Fibroblast of lung (primary cell): ENCODE measurements around the gene TTLL10.

Experiments used
- CTCF ChIP-seq, 2 donors: IDR thresholded peaks in 1 of 2; conservative IDR thresholded peaks in 1 of 2; 1 replicate in 1 of 2; 2 replicates in 1 of 2; pipeline ENCODE4 v1.5.1; 2011 to 2012; ENCODE audit warnings: low read length in 2 of 2, control low read depth in 1 of 2, inconsistent platforms in 1 of 2, low read depth in 1 of 2, mild to moderate bottlenecking in 1 of 2
- EZH2 ChIP-seq: IDR thresholded peaks from 2 replicates; pipeline ENCODE4 v1.5.1; 2012; ENCODE audit warnings: low read length, control low read depth, mild to moderate bottlenecking; ENCODE audit errors: missing control alignments

- TF ChIP-seq CTCF (conservative IDR thresholded peaks at IDR 0.05 in 1 of 2, IDR thresholded peaks at IDR 0.05 in 1 of 2; ENCODE audit: low read depth in 1 of 2, low read length in 2 of 2) (no peak), EZH2 (no peak)
These were observed 23.6 kb upstream of the TTLL10 start for GRCh38 chr1:1150100-1150499.
